Left ventricle myocardium inferior (tissue), 1 donor: ENCODE data around the gene TMEM132D. TPM values are rescaled to one million over a fixed set of nuclear protein-coding genes. Genes with fewer than 3 reads are reported as not detected.

Experiments used
- DNase-seq: peaks from one replicate; pipeline ENCODE4 v3.0.0-alpha.2; 2020
- H3K27ac ChIP-seq: fragments of 200-600 bp; replicated peaks from 2 replicates; pipeline ENCODE4 v1.8.0; 2021
- H3K27me3 ChIP-seq: fragments of 200-600 bp; 2 replicates; pipeline ENCODE4 v1.8.0; 2021; ENCODE audit warnings: low read depth
- H3K36me3 ChIP-seq: fragments of 200-600 bp; 2 replicates; pipeline ENCODE4 v1.8.0; 2021
- H3K4me1 ChIP-seq: fragments of 200-600 bp; 2 replicates; pipeline ENCODE4 v1.8.0; 2021
- H3K4me3 ChIP-seq: fragments of 200-600 bp; 2 replicates; pipeline ENCODE4 v1.8.0; 2021; ENCODE audit warnings: mild to moderate bottlenecking, moderate library complexity
- H3K9me3 ChIP-seq: fragments of 200-600 bp; replicated peaks from 2 replicates; pipeline ENCODE4 v1.8.0; 2021
- CTCF ChIP-seq: fragments of 200-600 bp; IDR thresholded peaks from 2 replicates; pipeline ENCODE4 v1.8.0; 2021; ENCODE audit warnings: antibody characterized with exemption, mild to moderate bottlenecking, borderline replicate concordance
- intact Hi-C: fragments of 100-400 bp; cut with micrococcal nuclease; formaldehyde crosslinking; loops from one replicate; pipeline ENCODE4 v1.11.0; 2022
- total RNA-seq: library from RNA; stranded (reverse); fragmentation: NEBNext Ultra II Directional; extraction: Animal tissue kit (Norgen Biotek cat#: 25700); gene quantifications from one replicate; pipeline ENCODE4 v1.2.1, GENCODE V29; 2021
- donor health status: DM: no; HTN: yes; CAD: no; lungs with severe emphysema.

TMEM132D gene
- total RNA-seq, 1 donor from 2014 or later = not detected

GRCh38 chr12:129871991-129872972 is 31.5 kb downstream of the TMEM132D start:
- no peak overlapping the region for H3K27ac ChIP-seq
- no peak for DNase-seq

GRCh38 chr12:129870796-129871195 is 33.0 kb downstream of the TMEM132D start:
- peaks cover 16% of the 10 kb centered on the region for H3K9me3 ChIP-seq
- TF ChIP-seq CTCF = no peak
- DNase-seq = no peak
- intact Hi-C loops = no loop called here
- peaks cover 33% of the 10 kb centered on the region for H3K27me3 ChIP-seq
- H3K4me3 ChIP-seq = no peak overlapping the region
- H3K36me3 ChIP-seq = no peaks in the 10 kb centered on the region
- H3K4me1 ChIP-seq = no peaks in the 10 kb centered on the region
- no peak overlapping the region for H3K27ac ChIP-seq

More at GRCh38 chr12:129871991-129872972, 31.5 kb downstream of the TMEM132D start:
- Histone ChIP-seq H3K4me3 (no peak overlapping the region), H3K27me3 (peaks cover 33% of the 10 kb centered on the region), H3K9me3 (peaks cover under 1% of the 10 kb centered on the region), H3K36me3 (no peaks in the 10 kb centered on the region), H3K4me1 (no peaks in the 10 kb centered on the region)
- no peak for TF ChIP-seq CTCF
- intact Hi-C loops = no loop called here

- no peak overlapping the region for H3K27ac ChIP-seq
- H3K9me3 ChIP-seq = peaks cover 22% of the 10 kb centered on the region
- intact Hi-C loops = no loop called here
- no peak overlapping the region for H3K4me3 ChIP-seq
- H3K36me3 ChIP-seq = no peaks in the 10 kb centered on the region
- H3K4me1 ChIP-seq = no peaks in the 10 kb centered on the region
- peaks cover 33% of the 10 kb centered on the region for H3K27me3 ChIP-seq
- no peak for TF ChIP-seq CTCF
- DNase-seq = no peak
Observed at GRCh38 chr12:129870136-129870535, 33.7 kb downstream of the TMEM132D start.

GRCh38 chr12:129868575-129868974 is 35.2 kb downstream of the TMEM132D start:
- intact Hi-C loops = no loop called here
- TF ChIP-seq CTCF = no peak
- H3K9me3 ChIP-seq = peaks cover 35% of the 10 kb centered on the region

GRCh38 chr12:129863938-129864337 is 39.9 kb downstream of the TMEM132D start:
- Histone ChIP-seq H3K9me3 (peaks cover 35% of the 10 kb centered on the region), H3K27me3 (peaks cover 10% of the 10 kb centered on the region), H3K27ac (no peak overlapping the region), H3K36me3 (no peaks in the 10 kb centered on the region), H3K4me1 (no peaks in the 10 kb centered on the region), H3K4me3 (no peak overlapping the region)
- TF ChIP-seq CTCF = no peak
- intact Hi-C loops = no loop called here
- DNase-seq = no peak

More at GRCh38 chr12:129868575-129868974, 35.2 kb downstream of the TMEM132D start:
- Histone ChIP-seq H3K27me3 (peaks cover 33% of the 10 kb centered on the region), H3K4me3 (no peak overlapping the region), H3K27ac (no peak overlapping the region), H3K36me3 (no peaks in the 10 kb centered on the region), H3K4me1 (no peaks in the 10 kb centered on the region)
- DNase-seq = no peak
